K562 (cell line): ENCODE data around the gene ZNF627. TPM values are rescaled to one million over a fixed set of nuclear protein-coding genes. Genes with fewer than 3 reads are reported as not detected.

ENCODE experiments used
- ARHGAP35 ChIP-seq: fragments of 450-650 bp; IDR thresholded peaks from 2 replicates; pipeline ENCODE4 v1.6.1; 2018; ENCODE audit not compliant: partially characterized antibody
- GTF2E2 ChIP-seq: fragments of 200-800 bp; sonication (Bioruptor generic); IDR thresholded peaks from 2 replicates; pipeline ENCODE4 v1.6.1; 2016; ENCODE audit warnings: missing genetic modification characterization, missing compliant biosample characterization
- HMG20A ChIP-seq: fragments of 450-650 bp; formaldehyde crosslinking; conservative IDR thresholded peaks from 2 replicates; pipeline ENCODE4 v1.4.0; 2020; ENCODE audit warnings: mild to moderate bottlenecking, mixed read lengths
- PTTG1 ChIP-seq: fragments of 450-650 bp; IDR thresholded peaks from 2 replicates; pipeline ENCODE4 v1.6.1; 2016; ENCODE audit warnings: low read depth, mild to moderate bottlenecking, missing genetic modification characterization, missing compliant biosample characterization
- RBM14 ChIP-seq: fragments of 200-400 bp; formaldehyde crosslinking; IDR thresholded peaks from 2 replicates; pipeline ENCODE4 v1.6.1; 2018; ENCODE audit warnings: low read depth, mild to moderate bottlenecking, low read length, moderate library complexity, borderline replicate concordance; ENCODE audit not compliant: insufficient read depth
- polyA plus RNA-seq, 8 experiments: library from polyadenylated mRNA; depleted of rRNA in 4 of 8; stranded (reverse) in 5 of 8; unstranded in 3 of 8; fragments of >200 nt; fragmentation: Nextera tagmentation in 2 of 8; fragmentation: Illumina TruSeq in 1 of 8; extraction: Ambion mirVana in 2 of 8; extraction: Trizol in 1 of 8; gene quantifications; 2 replicates each; pipeline versions ENCODE4 v1.2.1 to v1.2.3, GENCODE V29; 2011 to 2014; ENCODE audit warnings: inconsistent platforms in 1 of 8, missing spikeins in 1 of 8
- total RNA-seq, 7 experiments: library from RNA; depleted of rRNA in 6 of 7; stranded (reverse); fragments of >200 nt in 6 of 7; fragmentation: Illumina TruSeq in 2 of 7; extraction: Trizol in 2 of 7; gene quantifications; 2 replicates each; pipeline versions ENCODE4 v1.2.1 to v1.2.3, GENCODE V29; 2011 to 2021; ENCODE audit warnings: low replicate concordance in 1 of 7
- TF ChIP-seq, protein P1 (sequence below), 2 experiments: fragments of 450-650 bp; IDR thresholded peaks; 2 replicates each; pipeline ENCODE4 v1.6.1; 2016; ENCODE audit warnings: mild to moderate bottlenecking in 2 of 2, borderline replicate concordance in 1 of 2, low read depth in 1 of 2, moderate library complexity in 1 of 2
- TF ChIP-seq, protein P2 (sequence below), 2 experiments: fragments of 450-650 bp; IDR thresholded peaks; 2 replicates each; pipeline ENCODE4 v1.6.1; 2018; ENCODE audit warnings: mild to moderate bottlenecking in 2 of 2, low read depth in 1 of 2; ENCODE audit not compliant: partially characterized antibody in 2 of 2
- TF ChIP-seq, protein P3 (sequence below): fragments of 450-650 bp; IDR thresholded peaks from 2 replicates; pipeline ENCODE4 v1.6.1; 2016; ENCODE audit warnings: antibody characterized with exemption

The ZNF627 gene
- total and polyA plus RNA-seq, 9 of the 15 experiments (the other 6 are each of a cell fraction or from before 2014, with no cell fraction given): 6.4 to 19.9 (median 10.6) TPM

DNA sequence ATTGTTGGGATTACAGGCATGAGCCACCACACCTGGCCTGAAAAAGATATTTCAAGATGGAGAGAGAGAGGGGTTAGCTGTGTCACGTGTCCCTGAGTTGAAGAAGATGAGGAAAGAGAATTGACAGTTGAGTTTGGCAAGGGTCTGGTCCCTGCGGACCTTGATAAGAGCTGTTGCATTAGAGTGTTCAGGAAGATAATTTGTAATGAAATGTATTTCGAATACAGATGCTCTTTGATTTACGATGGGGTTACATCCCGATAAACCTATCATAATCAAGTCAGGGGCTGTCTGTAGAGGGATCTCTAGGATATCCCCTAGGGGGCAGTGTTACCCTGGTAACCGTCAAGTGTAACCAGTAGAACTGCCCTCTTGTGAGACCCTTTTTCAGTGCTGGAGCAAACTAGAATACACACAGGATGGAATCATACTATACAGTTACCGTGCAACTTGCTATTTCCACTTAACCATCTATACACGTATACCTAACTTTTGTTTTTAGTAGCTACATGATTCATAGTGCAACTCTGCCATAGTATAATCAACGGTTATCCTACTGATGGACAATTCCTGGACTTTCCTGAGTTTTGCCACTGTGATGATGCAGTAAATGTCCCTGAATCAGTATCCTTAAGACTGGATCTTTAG is 36.8 kb upstream of the ZNF627 start (continued):
- TF ChIP-seq, protein P1, sequence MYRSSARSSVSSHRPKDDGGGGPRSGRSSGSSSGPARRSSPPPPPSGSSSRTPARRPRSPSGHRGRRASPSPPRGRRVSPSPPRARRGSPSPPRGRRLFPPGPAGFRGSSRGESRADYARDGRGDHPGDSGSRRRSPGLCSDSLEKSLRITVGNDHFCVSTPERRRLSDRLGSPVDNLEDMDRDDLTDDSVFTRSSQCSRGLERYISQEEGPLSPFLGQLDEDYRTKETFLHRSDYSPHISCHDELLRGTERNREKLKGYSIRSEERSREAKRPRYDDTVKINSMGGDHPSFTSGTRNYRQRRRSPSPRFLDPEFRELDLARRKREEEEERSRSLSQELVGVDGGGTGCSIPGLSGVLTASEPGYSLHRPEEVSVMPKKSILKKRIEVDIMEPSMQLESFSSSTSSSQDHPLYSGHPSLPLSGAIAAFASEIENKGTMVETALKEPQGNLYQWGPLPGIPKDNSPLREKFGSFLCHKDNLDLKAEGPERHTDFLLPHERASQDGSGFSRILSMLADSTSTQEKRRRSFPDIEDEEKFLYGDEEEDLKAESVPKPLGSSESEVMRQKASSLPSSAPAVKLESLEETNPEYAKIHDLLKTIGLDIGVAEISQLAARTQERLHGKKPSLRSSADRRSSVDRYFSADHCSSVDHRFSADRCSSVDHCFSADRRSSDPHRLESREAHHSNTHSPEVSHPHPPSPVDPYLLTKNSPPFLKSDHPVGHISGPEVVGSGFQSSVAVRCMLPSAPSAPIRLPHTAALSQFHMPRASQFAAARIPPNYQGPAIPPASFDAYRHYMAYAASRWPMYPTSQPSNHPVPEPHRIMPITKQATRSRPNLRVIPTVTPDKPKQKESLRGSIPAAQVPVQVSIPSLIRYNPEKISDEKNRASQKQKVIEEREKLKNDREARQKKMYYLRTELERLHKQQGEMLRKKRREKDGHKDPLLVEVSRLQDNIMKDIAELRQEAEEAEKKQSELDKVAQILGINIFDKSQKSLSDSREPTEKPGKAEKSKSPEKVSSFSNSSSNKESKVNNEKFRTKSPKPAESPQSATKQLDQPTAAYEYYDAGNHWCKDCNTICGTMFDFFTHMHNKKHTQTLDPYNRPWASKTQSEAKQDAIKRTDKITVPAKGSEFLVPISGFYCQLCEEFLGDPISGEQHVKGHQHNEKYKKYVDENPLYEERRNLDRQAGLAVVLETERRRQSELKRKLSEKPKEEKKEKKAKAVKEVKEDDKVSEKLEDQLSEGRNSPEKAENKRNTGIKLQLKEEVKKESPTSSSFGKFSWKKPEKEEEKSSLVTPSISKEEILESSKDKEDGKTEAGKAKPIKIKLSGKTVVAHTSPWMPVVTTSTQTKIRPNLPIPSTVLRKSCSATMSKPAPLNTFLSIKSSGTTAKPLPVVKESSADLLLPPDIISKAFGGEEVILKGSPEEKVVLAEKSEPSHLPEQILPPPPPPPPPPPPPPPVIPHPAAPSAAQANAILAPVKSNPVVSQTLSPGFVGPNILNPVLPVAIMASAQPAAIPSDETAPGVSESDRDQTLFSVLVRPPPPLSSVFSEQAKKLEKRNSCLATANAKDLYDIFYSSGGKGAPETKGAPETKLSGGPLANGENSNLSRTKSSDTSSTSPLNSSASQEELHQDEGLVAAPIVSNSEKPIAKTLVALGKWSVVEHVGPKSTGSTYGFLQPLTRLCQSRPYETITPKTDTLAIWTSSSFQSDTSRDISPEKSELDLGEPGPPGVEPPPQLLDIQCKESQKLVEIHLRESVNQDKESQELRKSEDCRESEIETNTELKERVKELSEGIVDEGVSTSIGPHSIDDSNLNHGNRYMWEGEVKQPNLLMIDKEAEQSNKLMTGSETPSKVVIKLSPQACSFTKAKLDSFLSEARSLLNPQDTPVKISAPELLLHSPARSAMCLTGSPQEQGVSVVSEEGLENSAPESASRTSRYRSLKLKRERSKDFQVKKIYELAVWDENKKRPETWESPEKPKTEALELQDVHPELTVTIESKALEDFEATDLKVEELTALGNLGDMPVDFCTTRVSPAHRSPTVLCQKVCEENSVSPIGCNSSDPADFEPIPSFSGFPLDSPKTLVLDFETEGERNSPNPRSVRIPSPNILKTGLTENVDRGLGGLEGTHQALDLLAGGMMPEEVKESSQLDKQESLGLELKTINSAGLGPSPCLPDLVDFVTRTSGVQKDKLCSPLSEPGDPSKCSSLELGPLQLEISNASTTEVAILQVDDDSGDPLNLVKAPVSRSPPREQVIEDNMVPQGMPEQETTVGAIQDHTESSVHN (IDR thresholded peaks at IDR 0.05; ENCODE audit: borderline replicate concordance in 1 of 2, low read depth in 1 of 2): no peak
- no peak for TF ChIP-seq ARHGAP35
- TF ChIP-seq, protein P2, sequence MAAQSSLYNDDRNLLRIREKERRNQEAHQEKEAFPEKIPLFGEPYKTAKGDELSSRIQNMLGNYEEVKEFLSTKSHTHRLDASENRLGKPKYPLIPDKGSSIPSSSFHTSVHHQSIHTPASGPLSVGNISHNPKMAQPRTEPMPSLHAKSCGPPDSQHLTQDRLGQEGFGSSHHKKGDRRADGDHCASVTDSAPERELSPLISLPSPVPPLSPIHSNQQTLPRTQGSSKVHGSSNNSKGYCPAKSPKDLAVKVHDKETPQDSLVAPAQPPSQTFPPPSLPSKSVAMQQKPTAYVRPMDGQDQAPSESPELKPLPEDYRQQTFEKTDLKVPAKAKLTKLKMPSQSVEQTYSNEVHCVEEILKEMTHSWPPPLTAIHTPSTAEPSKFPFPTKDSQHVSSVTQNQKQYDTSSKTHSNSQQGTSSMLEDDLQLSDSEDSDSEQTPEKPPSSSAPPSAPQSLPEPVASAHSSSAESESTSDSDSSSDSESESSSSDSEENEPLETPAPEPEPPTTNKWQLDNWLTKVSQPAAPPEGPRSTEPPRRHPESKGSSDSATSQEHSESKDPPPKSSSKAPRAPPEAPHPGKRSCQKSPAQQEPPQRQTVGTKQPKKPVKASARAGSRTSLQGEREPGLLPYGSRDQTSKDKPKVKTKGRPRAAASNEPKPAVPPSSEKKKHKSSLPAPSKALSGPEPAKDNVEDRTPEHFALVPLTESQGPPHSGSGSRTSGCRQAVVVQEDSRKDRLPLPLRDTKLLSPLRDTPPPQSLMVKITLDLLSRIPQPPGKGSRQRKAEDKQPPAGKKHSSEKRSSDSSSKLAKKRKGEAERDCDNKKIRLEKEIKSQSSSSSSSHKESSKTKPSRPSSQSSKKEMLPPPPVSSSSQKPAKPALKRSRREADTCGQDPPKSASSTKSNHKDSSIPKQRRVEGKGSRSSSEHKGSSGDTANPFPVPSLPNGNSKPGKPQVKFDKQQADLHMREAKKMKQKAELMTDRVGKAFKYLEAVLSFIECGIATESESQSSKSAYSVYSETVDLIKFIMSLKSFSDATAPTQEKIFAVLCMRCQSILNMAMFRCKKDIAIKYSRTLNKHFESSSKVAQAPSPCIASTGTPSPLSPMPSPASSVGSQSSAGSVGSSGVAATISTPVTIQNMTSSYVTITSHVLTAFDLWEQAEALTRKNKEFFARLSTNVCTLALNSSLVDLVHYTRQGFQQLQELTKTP (IDR thresholded peaks at IDR 0.05; ENCODE audit: low read depth in 1 of 2, partially characterized antibody in 2 of 2): peak in 1 of 2 experiments; percentile 50
- no peak for TF ChIP-seq GTF2E2
- TF ChIP-seq PTTG1: no peak
- no peak for TF ChIP-seq HMG20A (CRISPR knock-in tag)
- TF ChIP-seq, protein P3, sequence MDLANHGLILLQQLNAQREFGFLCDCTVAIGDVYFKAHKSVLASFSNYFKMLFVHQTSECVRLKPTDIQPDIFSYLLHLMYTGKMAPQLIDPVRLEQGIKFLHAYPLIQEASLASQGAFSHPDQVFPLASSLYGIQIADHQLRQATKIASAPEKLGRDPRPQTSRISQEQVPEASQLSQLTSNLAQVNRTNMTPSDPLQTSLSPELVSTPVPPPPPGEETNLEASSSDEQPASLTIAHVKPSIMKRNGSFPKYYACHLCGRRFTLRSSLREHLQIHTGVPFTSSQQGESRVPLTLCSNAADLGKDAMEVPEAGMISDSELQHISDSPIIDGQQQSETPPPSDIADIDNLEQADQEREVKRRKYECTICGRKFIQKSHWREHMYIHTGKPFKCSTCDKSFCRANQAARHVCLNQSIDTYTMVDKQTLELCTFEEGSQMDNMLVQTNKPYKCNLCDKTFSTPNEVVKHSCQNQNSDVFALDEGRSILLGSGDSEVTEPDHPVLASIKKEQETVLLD: peak; percentile 67; the same call in 1 of the 2 replicates
- no peak for TF ChIP-seq RBM14
